IMR-90 (cell line): ENCODE results near the gene SLC30A10. TPM values are rescaled to one million over a fixed set of nuclear protein-coding genes. Genes with fewer than 3 reads are reported as not detected.
"Not testable (repeated sequence)": the region's sequence is repeated elsewhere in the genome, so short reads cannot be mapped to it uniquely, and the experiment has no call there.

Experiments used
- ATAC-seq: fragments of 200-7000 bp; cut with Tn5 transposase; 2 replicates; pipeline ENCODE4 v1.9.1; 2020; ENCODE audit warnings: low read depth, mild to moderate bottlenecking, moderate library complexity
- BruUV-seq: library from RNA; stranded (reverse); fragments of 400-500 nt; replicated peaks from 2 replicates; lab custom pipeline; 2021; lab: Mats Ljungman, UMichigan
- CTCF ChIA-PET: fragments of 300-600 bp; formaldehyde crosslinking; extraction: SDS; loops from one replicate; lab custom pipeline; 2021; ENCODE audit warnings: antibody characterized with exemption; lab: Yijun Ruan, JAX
- POLR2A ChIA-PET: fragments of 300-600 bp; sonication (Branson Sonifier 250); formaldehyde crosslinking; loops from one replicate; lab custom pipeline; 2022; ENCODE audit warnings: antibody characterized with exemption; ENCODE audit not compliant: unreplicated experiment; lab: Charles Lee
- DNase-seq: peaks from one replicate; pipeline ENCODE4 v3.0.0; 2013
- H2AFZ ChIP-seq: replicated peaks from 2 replicates; pipeline ENCODE3; 2013; ENCODE audit warnings: low read length, mild to moderate bottlenecking; ENCODE audit not compliant: poor library complexity
- H2AK5ac ChIP-seq: 2 replicates; pipeline ENCODE4 v1.6.1; 2013; ENCODE audit warnings: low read depth, low read length, inconsistent platforms
- H2AK9ac ChIP-seq: replicated peaks from 2 replicates; pipeline ENCODE3; 2013; ENCODE audit warnings: mild to moderate bottlenecking, low read depth, low read length, moderate library complexity; ENCODE audit not compliant: poor library complexity
- H2BK120ac ChIP-seq: 2 replicates; pipeline ENCODE4 v1.6.1; 2013; ENCODE audit warnings: low read depth, low read length, inconsistent platforms
- H2BK15ac ChIP-seq: 3 replicates; pipeline ENCODE4 v1.6.1; 2013; ENCODE audit warnings: low read depth, low read length, inconsistent platforms
- H2BK20ac ChIP-seq: 2 replicates; pipeline ENCODE4 v1.6.1; 2013; ENCODE audit warnings: low read depth, mild to moderate bottlenecking, inconsistent platforms, low read length, moderate library complexity
- H2BK5ac ChIP-seq: 2 replicates; pipeline ENCODE4 v1.6.1; 2013; ENCODE audit warnings: mild to moderate bottlenecking, low read depth, low read length, inconsistent platforms; ENCODE audit not compliant: poor library complexity, severe bottlenecking
- H3K14ac ChIP-seq: replicated peaks from 2 replicates; pipeline ENCODE4 v1.6.1; 2013; ENCODE audit warnings: low read depth, low read length, inconsistent platforms
- H3K18ac ChIP-seq: 2 replicates; pipeline ENCODE4 v1.6.1; 2013; ENCODE audit warnings: low read depth, low read length, control low read depth
- H3K23ac ChIP-seq: 2 replicates; pipeline ENCODE4 v1.6.1; 2013; ENCODE audit warnings: low read depth, low read length, inconsistent platforms
- H3K27ac ChIP-seq: 2 replicates; pipeline ENCODE4 v1.5.1; 2013; ENCODE audit warnings: mild to moderate bottlenecking, control low read depth, low read length; ENCODE audit not compliant: insufficient read depth
- H3K27me3 ChIP-seq: 2 replicates; pipeline ENCODE4 v1.6.1; 2013; ENCODE audit warnings: low read length; ENCODE audit not compliant: control insufficient read depth, insufficient read depth
- H3K36me3 ChIP-seq: 2 replicates; pipeline ENCODE4 v1.6.1; 2013; ENCODE audit warnings: low read length, mixed read lengths; ENCODE audit not compliant: control insufficient read depth, insufficient read depth
- H3K4ac ChIP-seq: 2 replicates; pipeline ENCODE4 v1.6.1; 2013; ENCODE audit warnings: low read depth, low read length, inconsistent platforms
- H3K4me1 ChIP-seq: 2 replicates; pipeline ENCODE4 v1.6.1; 2013; ENCODE audit warnings: low read length, mixed read lengths; ENCODE audit not compliant: control insufficient read depth, insufficient read depth
- H3K4me2 ChIP-seq: 2 replicates; pipeline ENCODE4 v1.6.1; 2013; ENCODE audit warnings: low read depth, mild to moderate bottlenecking, control low read depth, low read length, moderate library complexity
- H3K4me3 ChIP-seq: 2 replicates; pipeline ENCODE4 v1.5.1; 2013; ENCODE audit warnings: low read depth, mild to moderate bottlenecking, control low read depth, low read length, moderate library complexity; ENCODE audit not compliant: insufficient read depth
- H3K56ac ChIP-seq: 2 replicates; pipeline ENCODE4 v1.6.1; 2013; ENCODE audit warnings: low read length, inconsistent platforms; ENCODE audit not compliant: insufficient read depth; ENCODE audit errors: extremely low read depth
- H3K79me1 ChIP-seq, 2 experiments: 2 replicates each; pipeline ENCODE4 v1.6.1; 2013; ENCODE audit warnings: low read length in 2 of 2, inconsistent platforms in 1 of 2, low read depth in 1 of 2
- H3K9ac ChIP-seq: 2 replicates; pipeline ENCODE4 v1.6.1; 2013; ENCODE audit warnings: low read depth, low read length, control low read depth
- H3K9me1 ChIP-seq: 2 replicates; pipeline ENCODE4 v1.6.1; 2013; ENCODE audit warnings: low read length, inconsistent platforms; ENCODE audit not compliant: insufficient read depth
- H3K9me3 ChIP-seq: 2 replicates; pipeline ENCODE4 v1.6.1; 2013; ENCODE audit warnings: low read length; ENCODE audit not compliant: control insufficient read depth, insufficient read depth
- H4K20me1 ChIP-seq: 2 replicates; pipeline ENCODE4 v1.6.1; 2013; ENCODE audit warnings: low read length, inconsistent platforms; ENCODE audit not compliant: insufficient read depth
- H4K5ac ChIP-seq: 2 replicates; pipeline ENCODE4 v1.6.1; 2013; ENCODE audit warnings: mild to moderate bottlenecking, low read depth, low read length, control low read depth
- H4K8ac ChIP-seq, 2 experiments: 2 replicates each; pipeline ENCODE4 v1.6.1; 2013; ENCODE audit warnings: low read depth in 2 of 2, low read length in 2 of 2, control low read depth in 1 of 2, inconsistent platforms in 1 of 2
- H4K91ac ChIP-seq: 2 replicates; pipeline ENCODE4 v1.6.1; 2013; ENCODE audit warnings: low read depth, low read length, inconsistent platforms; ENCODE audit not compliant: insufficient read depth
- WGBS, 2 experiments: methylation state at CpG; one replicate each; pipeline versions ENCODE4 v1.1.5 to v1.1.7; 2013; ENCODE audit warnings: missing lambda C conversion rate in 2 of 2; ENCODE audit not compliant: insufficient read length in 1 of 2; ENCODE audit errors: extremely low coverage in 2 of 2; 5-methylcytosine and 5-hydroxymethylcytosine counted together
- dilution Hi-C: fragments of 300-500 bp; cut with HindIII; formaldehyde crosslinking; loops from one replicate; pipeline ENCODE4 v1.14.3; 2018; ENCODE audit warnings: low sequenced_read_pairs; ENCODE audit not compliant: unreplicated experiment
- in situ Hi-C: fragments of 300-500 bp; cut with MboI; formaldehyde crosslinking; loops from 3 replicates; pipeline ENCODE4 v1.14.3; 2019; ENCODE audit warnings: low sequenced_read_pairs, inconsistent platforms, mixed read lengths
- intact Hi-C: fragments of 100-400 bp; cut with micrococcal nuclease; formaldehyde crosslinking; loops from 2 replicates; pipeline ENCODE4 v1.10.0; 2022
- polyA plus RNA-seq, 3 experiments: library from polyadenylated mRNA; depleted of rRNA; stranded (reverse); fragments of >200 nt; gene quantifications; 2 replicates each; pipeline ENCODE4 v1.2.3, GENCODE V29; 2012; ENCODE audit warnings: low replicate concordance in 1 of 3
- total RNA-seq: library from RNA; depleted of rRNA; stranded (reverse); fragments of >200 nt; gene quantifications from 2 replicates; pipeline ENCODE4 v1.2.3, GENCODE V29; 2012

Gene SLC30A10
- total and polyA plus RNA-seq, 2 of the 4 experiments (the other 2 are of a cell fraction), result not detected

DNA sequence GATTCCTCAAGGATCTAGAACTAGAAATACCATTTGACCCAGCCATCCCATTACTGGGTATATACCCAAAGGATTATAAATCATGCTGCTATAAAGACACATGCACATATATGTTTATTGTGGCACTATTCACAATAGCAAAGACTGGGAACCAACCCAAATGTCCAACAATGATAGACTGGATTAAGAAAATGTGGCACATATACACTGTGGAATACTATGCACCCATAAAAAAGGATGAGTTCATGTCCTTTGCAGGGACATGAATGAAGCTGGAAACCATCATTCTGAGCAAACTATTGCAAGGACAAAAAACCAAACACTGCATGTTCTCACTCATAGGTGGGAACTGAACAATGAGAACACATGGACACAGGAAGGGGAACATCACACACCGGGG, 36.1 kb downstream of the SLC30A10 start:
- H3K18ac ChIP-seq, ATAC-seq, H2AFZ ChIP-seq, H3K27me3 ChIP-seq, H3K56ac ChIP-seq, POLR2A ChIA-PET, H2BK15ac ChIP-seq, H4K5ac ChIP-seq, H3K4me2 ChIP-seq, BruUV-seq, in situ Hi-C loops, H3K36me3 ChIP-seq, intact Hi-C loops, H2AK9ac ChIP-seq, H3K4ac ChIP-seq, H2BK20ac ChIP-seq, H4K8ac ChIP-seq, H3K9ac ChIP-seq, DNase-seq, CTCF ChIA-PET, H4K20me1 ChIP-seq, H3K23ac ChIP-seq, H3K14ac ChIP-seq, H3K27ac ChIP-seq, dilution Hi-C loops, H4K91ac ChIP-seq, H2BK120ac ChIP-seq, H2BK5ac ChIP-seq, H2AK5ac ChIP-seq, H3K4me3 ChIP-seq, H3K9me1 ChIP-seq, H3K4me1 ChIP-seq, H3K79me1 ChIP-seq, H3K9me3 ChIP-seq: not testable (repeated sequence)
- no CpG with 5 or more reads among the region's 1 CpG for WGBS, 2 experiments

- H3K4me1 ChIP-seq, H3K4ac ChIP-seq, H3K4me3 ChIP-seq, H4K5ac ChIP-seq, CTCF ChIA-PET, in situ Hi-C loops, H3K79me1 ChIP-seq, H3K56ac ChIP-seq, H3K36me3 ChIP-seq, H2AK5ac ChIP-seq, dilution Hi-C loops, H3K18ac ChIP-seq, POLR2A ChIA-PET, H2BK15ac ChIP-seq, intact Hi-C loops, H3K9ac ChIP-seq, BruUV-seq, H4K20me1 ChIP-seq, H3K9me1 ChIP-seq, ATAC-seq, DNase-seq, H2BK20ac ChIP-seq, H3K4me2 ChIP-seq, H3K27ac ChIP-seq, H4K91ac ChIP-seq, H4K8ac ChIP-seq, H3K14ac ChIP-seq, H3K23ac ChIP-seq, H2BK120ac ChIP-seq, H2AK9ac ChIP-seq, H3K27me3 ChIP-seq, H3K9me3 ChIP-seq, H2AFZ ChIP-seq, H2BK5ac ChIP-seq: not testable (repeated sequence)
- WGBS, 2 experiments, result no CpG with 5 or more reads among the region's 4 CpGs
Observed at GRCh38 chr1:219891846-219892245, 36.5 kb downstream of the SLC30A10 start.
